HepG2 (cell line): ENCODE measurements around the gene DHX30.

Source experiments
- EZH2 ChIP-seq: conservative IDR thresholded peaks from 2 replicates; pipeline ENCODE4 v1.6.1; 2012; ENCODE audit warnings: mild to moderate bottlenecking, low read depth, low read length, moderate library complexity
- PCBP1 ChIP-seq: fragments of 200-400 bp; formaldehyde crosslinking; IDR thresholded peaks from 2 replicates; pipeline ENCODE4 v1.6.1; 2017; ENCODE audit warnings: mild to moderate bottlenecking, low read depth, low read length, borderline replicate concordance
- TAF1 ChIP-seq: sonication (generic); formaldehyde crosslinking; IDR thresholded peaks from 2 replicates; pipeline ENCODE4 v1.4.0; 2020; ENCODE audit warnings: missing genetic modification reagents
- TRIM24 ChIP-seq: sonication (generic); formaldehyde crosslinking; IDR thresholded peaks from 2 replicates; pipeline ENCODE4 v1.8.0; 2022; ENCODE audit warnings: mild to moderate bottlenecking, missing genetic modification reagents
- ZNF138 ChIP-seq: sonication (generic); formaldehyde crosslinking; IDR thresholded peaks from 2 replicates; pipeline ENCODE4 v1.5.0; 2020; ENCODE audit warnings: mild to moderate bottlenecking, low read depth, missing genetic modification reagents
- ZNF451 ChIP-seq: sonication (generic); formaldehyde crosslinking; IDR thresholded peaks from 2 replicates; pipeline ENCODE4 v1.5.0; 2020; ENCODE audit warnings: mild to moderate bottlenecking, missing genetic modification reagents
- ZSCAN25 ChIP-seq: sonication (generic); formaldehyde crosslinking; IDR thresholded peaks from 2 replicates; pipeline ENCODE4 v1.8.0; 2022; ENCODE audit warnings: mild to moderate bottlenecking, missing genetic modification reagents
- ZSCAN29 ChIP-seq: sonication (generic); formaldehyde crosslinking; conservative IDR thresholded peaks from 2 replicates; pipeline ENCODE4 v1.4.0; 2020; ENCODE audit warnings: mild to moderate bottlenecking, missing genetic modification reagents
- TF ChIP-seq, protein P1 (sequence below): sonication (generic); formaldehyde crosslinking; IDR thresholded peaks from 2 replicates; pipeline ENCODE4 v1.5.0; 2020; ENCODE audit warnings: mild to moderate bottlenecking, missing genetic modification reagents, moderate library complexity

DNA sequence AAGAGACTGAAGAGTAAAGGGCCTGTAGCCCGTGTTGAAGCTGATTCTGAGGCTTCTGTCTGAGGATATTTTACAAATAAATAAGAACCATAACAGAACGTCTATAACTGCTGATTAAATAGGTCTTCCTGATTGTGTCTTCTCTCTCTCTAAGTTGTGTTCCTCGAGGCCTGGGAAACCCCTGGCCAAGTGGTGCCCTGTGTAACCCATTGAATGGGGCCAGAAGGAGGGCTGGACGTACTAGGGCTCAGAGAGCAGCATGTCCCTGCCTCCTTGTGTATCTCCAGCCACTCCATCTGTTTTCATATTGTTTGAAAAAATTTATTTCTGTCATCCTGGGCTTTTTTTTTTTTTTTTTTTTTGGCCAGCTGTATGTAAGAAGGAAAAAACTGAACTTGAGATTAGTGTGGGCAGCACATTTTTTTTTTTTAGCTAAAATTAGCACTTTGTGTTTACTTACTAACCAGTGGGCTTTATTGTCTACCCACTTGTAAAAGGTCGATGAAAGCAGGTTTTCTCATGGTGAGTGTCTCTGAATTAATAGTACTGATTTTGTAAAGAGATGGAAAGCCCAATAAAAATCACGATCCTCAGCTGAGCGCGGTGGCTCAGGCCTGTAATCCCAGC, 10.7 kb downstream of the DHX30 start:
- TF ChIP-seq TAF1 (CRISPR knock-in tag) = no peak
- TF ChIP-seq ZSCAN25 (CRISPR knock-in tag) = no peak
- no peak for TF ChIP-seq EZH2
- TF ChIP-seq PCBP1 = no peak
- TF ChIP-seq, protein P1, sequence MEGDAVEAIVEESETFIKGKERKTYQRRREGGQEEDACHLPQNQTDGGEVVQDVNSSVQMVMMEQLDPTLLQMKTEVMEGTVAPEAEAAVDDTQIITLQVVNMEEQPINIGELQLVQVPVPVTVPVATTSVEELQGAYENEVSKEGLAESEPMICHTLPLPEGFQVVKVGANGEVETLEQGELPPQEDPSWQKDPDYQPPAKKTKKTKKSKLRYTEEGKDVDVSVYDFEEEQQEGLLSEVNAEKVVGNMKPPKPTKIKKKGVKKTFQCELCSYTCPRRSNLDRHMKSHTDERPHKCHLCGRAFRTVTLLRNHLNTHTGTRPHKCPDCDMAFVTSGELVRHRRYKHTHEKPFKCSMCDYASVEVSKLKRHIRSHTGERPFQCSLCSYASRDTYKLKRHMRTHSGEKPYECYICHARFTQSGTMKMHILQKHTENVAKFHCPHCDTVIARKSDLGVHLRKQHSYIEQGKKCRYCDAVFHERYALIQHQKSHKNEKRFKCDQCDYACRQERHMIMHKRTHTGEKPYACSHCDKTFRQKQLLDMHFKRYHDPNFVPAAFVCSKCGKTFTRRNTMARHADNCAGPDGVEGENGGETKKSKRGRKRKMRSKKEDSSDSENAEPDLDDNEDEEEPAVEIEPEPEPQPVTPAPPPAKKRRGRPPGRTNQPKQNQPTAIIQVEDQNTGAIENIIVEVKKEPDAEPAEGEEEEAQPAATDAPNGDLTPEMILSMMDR = no peak
- TF ChIP-seq ZNF138 = no peak
- no peak for TF ChIP-seq ZSCAN29
- TF ChIP-seq TRIM24 = no peak
- TF ChIP-seq ZNF451 (CRISPR knock-in tag) = no peak
